Spleen (tissue), 7 donors: ENCODE results near the gene OR4N5.

Experiments used
- POLR2A ChIP-seq, 3 donors: fragments of 450-650 bp; IDR thresholded peaks; one replicate each; pipeline ENCODE4 v1.5.1; 2017; ENCODE audit warnings: antibody characterized with exemption in 3 of 3, mild to moderate bottlenecking in 1 of 3
- TF ChIP-seq, protein P1 (sequence below), 11 experiments: fragments of 200-600 bp in 7 of 11; fragments of 450-650 bp in 4 of 11; sonication (generic) in 4 of 11; IDR thresholded peaks in 8 of 11; conservative IDR thresholded peaks in 3 of 11; 1 replicate in 7 of 11; 2 replicates in 4 of 11; pipeline versions ENCODE4 v1.4.0 to v1.8.0; 2016 to 2021; ENCODE audit warnings: antibody characterized with exemption in 11 of 11, inconsistent platforms in 4 of 11, mild to moderate bottlenecking in 1 of 11
- donor health status: DM: no; HTN: no; CAD: no; lungs with moderate emphysema.
- donor health status: DM: no; HTN: no; CAD: no.
- donor health status: DM: no; HTN: no; CAD: no.

- TF ChIP-seq, protein P1, sequence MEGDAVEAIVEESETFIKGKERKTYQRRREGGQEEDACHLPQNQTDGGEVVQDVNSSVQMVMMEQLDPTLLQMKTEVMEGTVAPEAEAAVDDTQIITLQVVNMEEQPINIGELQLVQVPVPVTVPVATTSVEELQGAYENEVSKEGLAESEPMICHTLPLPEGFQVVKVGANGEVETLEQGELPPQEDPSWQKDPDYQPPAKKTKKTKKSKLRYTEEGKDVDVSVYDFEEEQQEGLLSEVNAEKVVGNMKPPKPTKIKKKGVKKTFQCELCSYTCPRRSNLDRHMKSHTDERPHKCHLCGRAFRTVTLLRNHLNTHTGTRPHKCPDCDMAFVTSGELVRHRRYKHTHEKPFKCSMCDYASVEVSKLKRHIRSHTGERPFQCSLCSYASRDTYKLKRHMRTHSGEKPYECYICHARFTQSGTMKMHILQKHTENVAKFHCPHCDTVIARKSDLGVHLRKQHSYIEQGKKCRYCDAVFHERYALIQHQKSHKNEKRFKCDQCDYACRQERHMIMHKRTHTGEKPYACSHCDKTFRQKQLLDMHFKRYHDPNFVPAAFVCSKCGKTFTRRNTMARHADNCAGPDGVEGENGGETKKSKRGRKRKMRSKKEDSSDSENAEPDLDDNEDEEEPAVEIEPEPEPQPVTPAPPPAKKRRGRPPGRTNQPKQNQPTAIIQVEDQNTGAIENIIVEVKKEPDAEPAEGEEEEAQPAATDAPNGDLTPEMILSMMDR (IDR thresholded peaks at IDR 0.05 in 8 of 11, conservative IDR thresholded peaks at IDR 0.05 in 3 of 11), result no peak
- no peak for TF ChIP-seq POLR2A (IDR thresholded peaks at IDR 0.05)
Observed at GRCh38 chr14:20143911-20144310, 5.3 kb downstream of the OR4N5 start.
